Medulla oblongata (tissue), 1 donor: ENCODE data around the gene SLC22A15.
A peak's percentile ranks its signal among the peaks of the same experiment; 100 is the strongest.
"Not testable (repeated sequence)": the region's sequence is repeated elsewhere in the genome, so short reads cannot be mapped to it uniquely, and the experiment has no call there.

Source experiments
- DNase-seq: peaks from one replicate; pipeline ENCODE4 v3.0.0-alpha.2; 2015; ENCODE audit errors: extremely low spot score

Gene SLC22A15

GRCh38 chr1:115980998-115981993, 5.0 kb downstream of the SLC22A15 start:
- DNase-seq: peak; percentile 73

- no peak for DNase-seq
Measured at GRCh38 chr1:115982400-115982799, 6.1 kb downstream of the SLC22A15 start.

GRCh38 chr1:115983584-115983983, 7.3 kb downstream of the SLC22A15 start:
- DNase-seq: no peak

- no peak for DNase-seq
Measured at GRCh38 chr1:115987623-115988022, 11.3 kb downstream of the SLC22A15 start.

GRCh38 chr1:115988953-115989352, 12.6 kb downstream of the SLC22A15 start:
- DNase-seq: no peak

GRCh38 chr1:115989699-115990098, 13.4 kb downstream of the SLC22A15 start:
- no peak for DNase-seq

- DNase-seq: no peak
Measured at GRCh38 chr1:115991909-115992308, 15.6 kb downstream of the SLC22A15 start.

- DNase-seq: not testable (repeated sequence)
Measured at GRCh38 chr1:115997921-115998320, 21.6 kb downstream of the SLC22A15 start.

- DNase-seq: no peak
Measured at GRCh38 chr1:116001739-116002487, 25.6 kb downstream of the SLC22A15 start.

- DNase-seq: peak; percentile 90
Measured at GRCh38 chr1:116002781-116003420, 26.6 kb downstream of the SLC22A15 start.

- no peak for DNase-seq
Measured at GRCh38 chr1:116003823-116004222, 27.5 kb downstream of the SLC22A15 start.

- no peak for DNase-seq
Measured at GRCh38 chr1:116006486-116006964, 30.2 kb downstream of the SLC22A15 start.

- peak; percentile 91 for DNase-seq
Measured at GRCh38 chr1:116008656-116009390, 32.5 kb downstream of the SLC22A15 start.

GRCh38 chr1:116012716-116013115, 36.4 kb downstream of the SLC22A15 start:
- peak; percentile 63 for DNase-seq

- no peak for DNase-seq
Measured at GRCh38 chr1:116015679-116016078, 39.4 kb downstream of the SLC22A15 start.

- no peak for DNase-seq
Measured at GRCh38 chr1:116018007-116018406, 41.7 kb downstream of the SLC22A15 start.

GRCh38 chr1:116019653-116020253, 43.4 kb downstream of the SLC22A15 start:
- no peak for DNase-seq

- peak; percentile 86 for DNase-seq
Measured at GRCh38 chr1:116020668-116021272, 44.5 kb downstream of the SLC22A15 start.

- DNase-seq: no peak
Measured at GRCh38 chr1:116024626-116025025, 48.3 kb downstream of the SLC22A15 start.

- no peak for DNase-seq
Measured at GRCh38 chr1:116026631-116027030, 50.3 kb downstream of the SLC22A15 start.
